K562 (cell line): ENCODE results near the gene CD44. TPM values are rescaled to one million over a fixed set of nuclear protein-coding genes. Genes with fewer than 3 reads are reported as not detected.
A peak's percentile ranks its signal among the peaks of the same experiment; 100 is the strongest.

ENCODE experiments used
- ATAC-seq: fragments of 200-7000 bp; cut with Tn5 transposase; 3 replicates; pipeline ENCODE4 v1.9.1; 2020; ENCODE audit warnings: moderate library complexity
- BruUV-seq: library from RNA; stranded (reverse); fragments of 400-500 nt; replicated peaks from 2 replicates; lab custom pipeline; 2021; lab: Mats Ljungman, UMichigan
- CTCF ChIA-PET: fragments of 300-600 bp; formaldehyde crosslinking; extraction: SDS; loops from one replicate; lab custom pipeline; 2021; ENCODE audit warnings: low intra/inter-chr PET ratio; lab: Yijun Ruan, JAX
- POLR2A ChIA-PET: fragments of 300-600, 350-650 bp; sonication (Branson Sonifier 250); formaldehyde crosslinking; extraction: SDS; loops from one replicate; lab custom pipeline; 2021; ENCODE audit warnings: antibody characterized with exemption, inconsistent platforms; lab: Yijun Ruan, JAX
- DNase-seq, 4 experiments: peaks; one replicate each; pipeline versions ENCODE4 v3.0.0 to v3.0.0-alpha.2; 2011 to 2018; ENCODE audit warnings: low spot score in 3 of 4, mixed read lengths in 3 of 4; ENCODE audit errors: extremely low read depth in 1 of 4
- FAIRE-seq: peaks from 2 replicates; lab custom pipeline; 2011; peaks lifted over from hg19 to GRCh38; lab: Jason Lieb, UNC
- H2AFZ ChIP-seq: 2 replicates; pipeline ENCODE4 v1.6.0; 2011; ENCODE audit warnings: low read depth, low read length, control low read depth, inconsistent platforms
- H3K27ac ChIP-seq: fragments of 200-600 bp; 3 replicates; pipeline ENCODE4 v1.8.0; 2011; ENCODE audit warnings: low read depth, mild to moderate bottlenecking, control low read depth, inconsistent platforms, low read length, moderate library complexity, mixed read lengths; ENCODE audit errors: extremely low read depth
- H3K27me3 ChIP-seq, 2 experiments: fragments of 300-600 bp in 1 of 2; 2 replicates in 1 of 2; 3 replicates in 1 of 2; pipeline versions ENCODE4 v1.6.0 to v1.8.0; 2011; ENCODE audit warnings: inconsistent platforms in 2 of 2, low read length in 2 of 2, mild to moderate bottlenecking in 1 of 2, mixed read lengths in 1 of 2, moderate library complexity in 1 of 2; ENCODE audit not compliant: control insufficient read depth in 2 of 2, insufficient read depth in 2 of 2
- H3K36me3 ChIP-seq: fragments of 300-600 bp; 3 replicates; pipeline ENCODE4 v1.8.0; 2011; ENCODE audit warnings: mild to moderate bottlenecking, low read length, inconsistent platforms; ENCODE audit not compliant: control insufficient read depth, insufficient read depth
- H3K4me1 ChIP-seq, 2 experiments: fragments of 200-600 bp in 1 of 2; replicated peaks in 1 of 2; 2 replicates in 1 of 2; 3 replicates in 1 of 2; pipeline versions ENCODE4 v1.5.1 to v1.8.0; 2011; ENCODE audit warnings: inconsistent platforms in 2 of 2, low read length in 2 of 2, mild to moderate bottlenecking in 1 of 2, mixed read lengths in 1 of 2, moderate library complexity in 1 of 2; ENCODE audit not compliant: control insufficient read depth in 2 of 2, insufficient read depth in 2 of 2
- H3K4me2 ChIP-seq: 2 replicates; pipeline ENCODE4 v1.6.1; 2011; ENCODE audit warnings: low read length, control low read depth, inconsistent platforms, mixed read lengths; ENCODE audit not compliant: insufficient read depth
- H3K4me3 ChIP-seq: fragments of 200-600 bp; sonication (generic), shearing (Covaris generic); 2 replicates; pipeline ENCODE4 v1.5.1; 2016; ENCODE audit warnings: control low read depth, inconsistent platforms
- H3K79me2 ChIP-seq: fragments of 200-600 bp; 3 replicates; pipeline ENCODE4 v1.8.0; 2011; ENCODE audit warnings: low read length, inconsistent platforms; ENCODE audit not compliant: control insufficient read depth, insufficient read depth
- H3K9ac ChIP-seq, 2 experiments: 2 replicates each; pipeline versions ENCODE4 v1.6.0 to v1.6.1; 2011; ENCODE audit warnings: low read depth in 2 of 2, low read length in 2 of 2, control low read depth in 1 of 2, inconsistent platforms in 1 of 2, mild to moderate bottlenecking in 1 of 2, mixed read lengths in 1 of 2; ENCODE audit not compliant: insufficient read depth in 1 of 2
- H3K9me1 ChIP-seq: one replicate; pipeline ENCODE4 v1.6.0; 2011; ENCODE audit warnings: inconsistent platforms, mild to moderate bottlenecking, low read length, moderate library complexity; ENCODE audit not compliant: control insufficient read depth, insufficient read depth
- H3K9me3 ChIP-seq: replicated peaks from 2 replicates; pipeline ENCODE4 v1.5.1; 2011; ENCODE audit warnings: low read depth, low read length, inconsistent platforms; ENCODE audit not compliant: control insufficient read depth, insufficient read depth
- H4K20me1 ChIP-seq: replicated peaks from 2 replicates; pipeline ENCODE4 v1.6.1; 2011; ENCODE audit warnings: low read length, inconsistent platforms, mixed read lengths; ENCODE audit not compliant: control insufficient read depth, insufficient read depth
- ADNP ChIP-seq: fragments of 200-800 bp; sonication (Bioruptor generic); IDR thresholded peaks from 2 replicates; pipeline ENCODE4 v1.6.1; 2016; ENCODE audit warnings: missing genetic modification characterization, missing compliant biosample characterization
- DMBX1 ChIP-seq: fragments of 250-450 bp; sonication (Bioruptor Pico); IDR thresholded peaks from 2 replicates; pipeline ENCODE4 v1.8.0; 2022; ENCODE audit warnings: inconsistent platforms, mild to moderate bottlenecking, moderate library complexity, borderline replicate concordance
- HOMEZ ChIP-seq: fragments of 250-450 bp; sonication (Bioruptor Pico); IDR thresholded peaks from 2 replicates; pipeline ENCODE4 v1.4.0; 2020; ENCODE audit warnings: mild to moderate bottlenecking, moderate library complexity
- MEF2D ChIP-seq: conservative IDR thresholded peaks from 2 replicates; pipeline ENCODE4 v1.6.1; 2016; ENCODE audit warnings: low read depth, missing genetic modification characterization, missing compliant biosample characterization
- POLR3A ChIP-seq: IDR thresholded peaks from 2 replicates; pipeline ENCODE4 v1.6.1; 2011; ENCODE audit warnings: borderline replicate concordance, mild to moderate bottlenecking, moderate library complexity; ENCODE audit not compliant: insufficient read length, insufficient read depth; ENCODE audit errors: extremely low read depth
- SP2 ChIP-seq: IDR thresholded peaks from 2 replicates; pipeline ENCODE4 v1.6.1; 2011; ENCODE audit warnings: mild to moderate bottlenecking, low read depth, low read length, moderate library complexity; ENCODE audit not compliant: poor library complexity, severe bottlenecking; ENCODE audit errors: extremely low read depth
- TARDBP ChIP-seq: fragments of 450-650 bp; IDR thresholded peaks from 2 replicates; pipeline ENCODE4 v1.6.1; 2016
- WGBS: fragments of 100-300 bp; shearing (Covaris generic); methylation state at CpG from one replicate; pipeline ENCODE4 v1.1.6; 2016; ENCODE audit warnings: low coverage, mixed read lengths; ENCODE audit not compliant: insufficient coverage; ENCODE audit errors: missing lambda C conversion rate; 5-methylcytosine and 5-hydroxymethylcytosine counted together
- in situ Hi-C: fragments of 300-500 bp; cut with MboI; formaldehyde crosslinking; loops from 4 replicates; pipeline ENCODE4 v1.15.0; 2018; ENCODE audit warnings: inconsistent platforms, mixed read lengths
- intact Hi-C: fragments of 100-400 bp; cut with micrococcal nuclease; formaldehyde crosslinking; loops from 2 replicates; pipeline ENCODE4 v1.14.2; 2022
- polyA plus RNA-seq, 8 experiments: library from polyadenylated mRNA; depleted of rRNA in 4 of 8; stranded (reverse) in 5 of 8; unstranded in 3 of 8; fragments of >200 nt; fragmentation: Nextera tagmentation in 2 of 8; fragmentation: Illumina TruSeq in 1 of 8; extraction: Ambion mirVana in 2 of 8; extraction: Trizol in 1 of 8; gene quantifications; 2 replicates each; pipeline versions ENCODE4 v1.2.1 to v1.2.3, GENCODE V29; 2011 to 2014; ENCODE audit warnings: inconsistent platforms in 1 of 8, missing spikeins in 1 of 8
- total RNA-seq, 7 experiments: library from RNA; depleted of rRNA in 6 of 7; stranded (reverse); fragments of >200 nt in 6 of 7; fragmentation: Illumina TruSeq in 2 of 7; extraction: Trizol in 2 of 7; gene quantifications; 2 replicates each; pipeline versions ENCODE4 v1.2.1 to v1.2.3, GENCODE V29; 2011 to 2021; ENCODE audit warnings: low replicate concordance in 1 of 7
- TF ChIP-seq, protein P1 (sequence below): fragments of 450-650 bp; conservative IDR thresholded peaks from 2 replicates; pipeline ENCODE4 v1.6.1; 2016; ENCODE audit warnings: missing genetic modification characterization, low read depth, mild to moderate bottlenecking, missing compliant biosample characterization, moderate library complexity

The CD44 gene
- total and polyA plus RNA-seq, 9 of the 15 experiments (the other 6 are each of a cell fraction or from before 2014, with no cell fraction given), result 1.2 to 13.9 (median 3.0) TPM

GRCh38 chr11:35100013-35100383 is 39.0 kb upstream of the CD44 start:
- H3K4me1 ChIP-seq, result peaks cover 0 to 7% of the 10 kb centered on the region in 2 experiments; a peak in 3 of 5 replicates
- in situ Hi-C loops, result no loop called here
- H3K27me3 ChIP-seq, result no peaks in the 10 kb centered on the region; a peak in 1 of 5 replicates
- H3K79me2 ChIP-seq, result no peaks in the 10 kb centered on the region
- TF ChIP-seq HOMEZ (CRISPR knock-in tag), result no peak
- TF ChIP-seq TARDBP, result no peak
- 0 out of 2 replicates have a peak, but pooled peaks have one; percentile 18 for TF ChIP-seq ADNP (tag)
- TF ChIP-seq MEF2D (tag), result 0 out of 2 replicates have a peak, but pooled peaks have one; percentile 35
- TF ChIP-seq, protein P1, sequence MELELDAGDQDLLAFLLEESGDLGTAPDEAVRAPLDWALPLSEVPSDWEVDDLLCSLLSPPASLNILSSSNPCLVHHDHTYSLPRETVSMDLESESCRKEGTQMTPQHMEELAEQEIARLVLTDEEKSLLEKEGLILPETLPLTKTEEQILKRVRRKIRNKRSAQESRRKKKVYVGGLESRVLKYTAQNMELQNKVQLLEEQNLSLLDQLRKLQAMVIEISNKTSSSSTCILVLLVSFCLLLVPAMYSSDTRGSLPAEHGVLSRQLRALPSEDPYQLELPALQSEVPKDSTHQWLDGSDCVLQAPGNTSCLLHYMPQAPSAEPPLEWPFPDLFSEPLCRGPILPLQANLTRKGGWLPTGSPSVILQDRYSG (tag), result no peak
- TF ChIP-seq DMBX1 (CRISPR knock-in tag), result no peak
- no peak for TF ChIP-seq SP2
- TF ChIP-seq POLR3A, result no peak
- intact Hi-C loops, result no loop called here
- peak overlapping the region; percentile 45; the same call in 1 of the 2 replicates for H2AFZ ChIP-seq
- CTCF ChIA-PET, result no interaction called here
- WGBS, result 42% methylated on average over 6 of the region's 6 CpGs
- FAIRE-seq (no peak), DNase-seq (no peak), ATAC-seq (no peak)
- H3K9ac ChIP-seq, result no peak overlapping the region
- H3K27ac ChIP-seq, result no peak overlapping the region
- POLR2A ChIA-PET, result no interaction called here
- no peaks in the 10 kb centered on the region for H3K36me3 ChIP-seq
- no peaks in the 10 kb centered on the region for H3K9me1 ChIP-seq
- no peaks in the 10 kb centered on the region for H3K9me3 ChIP-seq
- H4K20me1 ChIP-seq, result no peaks in the 10 kb centered on the region
- no TSS peak for BruUV-seq
- H3K4me3 ChIP-seq, result no peak overlapping the region
- H3K4me2 ChIP-seq, result no peak overlapping the region
